Central memory CD8-positive, alpha-beta T cell (primary cell): ENCODE measurements around the gene LRPAP1.
"Not testable (repeated sequence)": the region's sequence is repeated elsewhere in the genome, so short reads cannot be mapped to it uniquely, and the experiment has no call there.

ENCODE experiments used
- ATAC-seq: fragments of 150-1000 bp; cut with Tn5 transposase; replicated peaks from 2 replicates; pipeline ENCODE4 v1.10.0; 2022; ENCODE audit warnings: mild to moderate bottlenecking, moderate FRiP score, moderate number of reproducible peaks; ENCODE audit not compliant: poor library complexity, severe bottlenecking; ENCODE audit errors: extremely low read depth
- DNase-seq, 2 donors: peaks; one replicate each; pipeline ENCODE4 v3.0.0; 2021; ENCODE audit warnings: low spot score in 2 of 2
- H3K27ac Mint-ChIP-seq: one replicate; pipeline ENCODE4 v1.8.0; 2022; ENCODE audit warnings: low read depth, mild to moderate bottlenecking, moderate library complexity, mixed read lengths
- H3K27me3 Mint-ChIP-seq: one replicate; pipeline ENCODE4 v1.8.0; 2022; ENCODE audit warnings: mixed read lengths
- H3K36me3 Mint-ChIP-seq: one replicate; pipeline ENCODE4 v1.8.0; 2022; ENCODE audit warnings: mild to moderate bottlenecking, moderate library complexity, mixed read lengths; ENCODE audit not compliant: insufficient read depth
- H3K4me1 Mint-ChIP-seq: one replicate; pipeline ENCODE4 v1.8.0; 2022; ENCODE audit warnings: mixed read lengths
- H3K4me3 Mint-ChIP-seq: one replicate; pipeline ENCODE4 v1.8.0; 2022; ENCODE audit warnings: mild to moderate bottlenecking, moderate library complexity, mixed read lengths
- H3K9me3 Mint-ChIP-seq: one replicate; pipeline ENCODE4 v1.8.0; 2022; ENCODE audit warnings: mixed read lengths

LRPAP1 gene

DNA sequence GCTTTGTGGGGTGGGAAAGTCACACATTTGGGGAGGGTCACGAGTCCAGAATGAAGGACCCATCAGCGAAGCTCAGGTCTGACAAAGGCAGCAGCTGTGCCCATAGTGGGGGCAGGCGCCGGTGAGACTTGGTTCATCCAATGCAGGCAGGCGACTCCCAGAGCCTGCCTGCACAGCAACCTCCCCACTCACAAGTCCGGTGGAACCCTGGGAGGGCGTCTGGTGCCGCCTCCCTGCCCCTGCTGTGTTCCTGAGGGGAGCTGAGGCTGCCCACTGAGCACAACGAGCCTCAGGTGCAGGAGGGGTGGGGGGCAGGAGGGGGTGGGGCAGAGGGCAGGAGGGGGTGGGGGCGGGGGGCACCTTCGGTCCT is 13.7 kb downstream of the LRPAP1 start:
- H3K27ac Mint-ChIP-seq, result no peak overlapping the region
- no peaks in the 10 kb centered on the region for H3K4me1 Mint-ChIP-seq
- no peaks in the 10 kb centered on the region for H3K9me3 Mint-ChIP-seq
- DNase-seq (no peak), ATAC-seq (no peak)
- H3K36me3 Mint-ChIP-seq, result peaks cover 51% of the 10 kb centered on the region
- H3K4me3 Mint-ChIP-seq, result no peak overlapping the region
- H3K27me3 Mint-ChIP-seq, result no peaks in the 10 kb centered on the region

- Mint-ChIP-seq H3K27ac (peak overlapping the region; percentile 70), H3K4me1 (no peaks in the 10 kb centered on the region), H3K36me3 (peaks cover 46% of the 10 kb centered on the region), H3K27me3 (no peaks in the 10 kb centered on the region), H3K9me3 (no peaks in the 10 kb centered on the region), H3K4me3 (no peak overlapping the region)
- ATAC-seq (no peak), DNase-seq (no peak)
These were observed 14.3 kb downstream of the LRPAP1 start for GRCh38 chr4:3517731-3518510.

DNA sequence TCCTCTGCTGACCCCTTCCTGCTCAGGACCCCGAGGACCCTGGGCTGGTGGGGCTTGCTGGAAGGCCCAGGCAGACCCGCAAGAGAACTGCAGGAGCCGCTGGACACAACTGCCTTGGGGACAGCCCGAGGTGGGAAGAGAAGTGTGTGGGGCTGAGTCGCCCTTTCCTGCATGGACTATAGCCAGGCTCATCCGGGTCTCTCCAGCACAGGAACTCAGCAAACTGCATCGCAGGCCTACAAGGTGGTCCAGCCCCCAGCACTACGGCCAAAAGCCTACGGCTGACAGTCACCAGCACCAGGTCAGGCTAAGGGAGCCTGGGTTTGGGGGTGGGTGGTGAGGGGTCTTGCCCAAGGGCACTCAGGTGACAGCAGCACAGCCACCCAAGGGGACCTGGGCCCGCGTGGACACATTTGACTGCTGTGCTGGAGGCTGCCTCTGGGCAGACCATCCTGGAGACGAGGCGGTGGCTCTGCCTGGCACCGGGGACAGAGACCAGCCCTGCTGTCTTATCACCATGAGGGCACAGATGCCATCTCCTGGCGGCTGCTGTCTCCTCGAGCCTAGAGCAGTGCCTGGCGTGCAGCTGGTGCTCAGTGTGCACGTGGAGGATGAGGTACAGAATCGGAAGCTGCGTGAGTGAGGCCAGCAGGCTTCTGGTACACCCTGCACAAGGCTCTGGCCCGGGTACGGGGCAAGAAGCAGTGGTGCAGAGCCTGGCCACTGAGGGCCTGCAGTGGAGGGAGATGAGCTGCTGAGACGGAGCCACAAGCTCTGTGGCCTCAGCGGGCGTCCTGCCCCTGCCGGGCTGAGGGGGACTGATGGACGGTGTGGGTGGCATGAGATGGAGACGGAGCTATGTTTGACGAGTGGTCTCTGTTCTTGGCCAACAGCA is 15.1 kb downstream of the LRPAP1 start:
- H3K27me3 Mint-ChIP-seq, result no peaks in the 10 kb centered on the region
- H3K9me3 Mint-ChIP-seq, result no peaks in the 10 kb centered on the region
- no peaks in the 10 kb centered on the region for H3K4me1 Mint-ChIP-seq
- H3K27ac Mint-ChIP-seq, result peak overlapping the region; percentile 70
- peaks cover 53% of the 10 kb centered on the region for H3K36me3 Mint-ChIP-seq
- no peak for DNase-seq
- H3K4me3 Mint-ChIP-seq, result no peak overlapping the region
- no peak for ATAC-seq

DNA sequence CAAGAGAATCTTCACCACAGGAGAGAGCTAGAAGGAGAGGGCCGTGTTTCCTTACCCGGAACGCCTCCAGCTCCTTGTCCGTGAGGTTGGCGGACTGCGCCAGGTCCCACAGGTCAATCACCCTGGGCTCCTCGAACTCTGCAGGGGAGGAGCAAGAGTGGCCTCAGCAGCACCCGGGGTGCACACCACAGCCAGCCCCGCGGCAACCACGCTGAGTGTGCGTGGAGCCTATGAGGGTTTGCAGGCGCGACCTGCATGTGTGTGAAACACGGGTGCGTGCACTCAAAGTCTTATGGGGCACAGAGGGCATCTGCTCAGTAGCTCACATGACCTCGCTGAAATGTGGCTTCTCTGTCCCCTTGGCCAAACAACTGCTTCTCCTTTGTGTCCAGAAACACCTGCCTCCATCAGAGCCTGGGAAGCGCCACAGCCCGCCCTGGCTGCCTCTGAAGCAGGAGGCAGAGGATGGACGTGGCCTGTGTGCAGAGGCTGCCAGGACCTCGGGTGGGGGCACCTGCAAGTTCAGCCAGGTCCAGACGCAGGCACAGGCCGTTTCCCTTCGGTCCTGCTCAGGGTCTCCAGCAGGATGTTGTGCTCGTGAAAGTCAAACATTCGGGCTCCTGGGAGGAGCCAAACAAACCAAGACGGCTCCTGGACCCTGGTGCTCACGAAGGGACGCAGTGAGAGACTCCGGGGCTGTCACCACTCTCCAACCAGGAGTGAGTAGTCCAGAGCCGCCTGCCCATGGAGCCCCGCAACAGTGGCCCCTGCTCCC is 16.0 kb downstream of the LRPAP1 start:
- peaks cover 50% of the 10 kb centered on the region for H3K36me3 Mint-ChIP-seq

GRCh38 chr4:3515646-3516045 is 16.6 kb downstream of the LRPAP1 start:
- H3K36me3 Mint-ChIP-seq, result peaks cover 56% of the 10 kb centered on the region
- H3K4me3 Mint-ChIP-seq, result no peak overlapping the region
- H3K27ac Mint-ChIP-seq, result no peak overlapping the region
- no peak for ATAC-seq
- no peaks in the 10 kb centered on the region for H3K27me3 Mint-ChIP-seq
- DNase-seq, result no peak
- no peaks in the 10 kb centered on the region for H3K9me3 Mint-ChIP-seq
- H3K4me1 Mint-ChIP-seq, result no peaks in the 10 kb centered on the region

More for the DNA sequence above, 16.0 kb downstream of the LRPAP1 start:
- H3K27ac Mint-ChIP-seq, result no peak overlapping the region
- ATAC-seq, result no peak
- H3K9me3 Mint-ChIP-seq, result no peaks in the 10 kb centered on the region
- no peaks in the 10 kb centered on the region for H3K27me3 Mint-ChIP-seq
- no peaks in the 10 kb centered on the region for H3K4me1 Mint-ChIP-seq
- DNase-seq, result no peak
- no peak overlapping the region for H3K4me3 Mint-ChIP-seq

GRCh38 chr4:3514806-3515501 is 17.3 kb downstream of the LRPAP1 start:
- H3K9me3 Mint-ChIP-seq, result no peaks in the 10 kb centered on the region
- no peak for ATAC-seq
- H3K4me3 Mint-ChIP-seq, result no peak overlapping the region
- H3K36me3 Mint-ChIP-seq, result peaks cover 54% of the 10 kb centered on the region
- H3K27ac Mint-ChIP-seq, result no peak overlapping the region
- no peaks in the 10 kb centered on the region for H3K4me1 Mint-ChIP-seq
- no peak for DNase-seq
- no peaks in the 10 kb centered on the region for H3K27me3 Mint-ChIP-seq

DNA sequence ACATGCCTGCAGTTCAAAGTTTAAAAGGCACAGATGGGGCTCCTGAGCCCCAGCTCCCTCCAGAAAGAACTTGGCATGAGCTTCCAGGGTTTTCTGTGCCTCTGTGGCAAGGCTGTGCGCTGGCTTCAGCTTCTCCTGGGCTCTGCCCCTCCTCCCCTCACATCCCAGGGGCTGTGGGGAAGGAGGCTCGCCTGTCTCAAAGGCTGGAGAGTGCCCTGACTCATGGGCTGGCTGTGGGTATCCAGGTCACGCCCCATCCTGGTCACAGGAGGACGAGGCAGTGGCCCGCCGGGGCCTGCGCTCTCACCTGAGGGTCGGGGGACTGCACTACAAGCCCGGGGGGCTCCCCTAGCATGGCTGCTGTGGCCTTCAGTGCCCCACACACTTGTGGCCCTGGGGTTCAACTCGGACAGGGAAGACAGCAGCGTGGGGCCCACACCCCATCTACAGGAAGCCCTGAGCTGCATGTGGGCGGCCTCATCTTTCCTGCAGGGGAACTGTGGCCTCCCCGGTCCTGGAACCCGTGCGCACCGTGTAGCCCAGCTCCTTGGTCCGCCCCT is 17.9 kb downstream of the LRPAP1 start:
- DNase-seq (no peak), ATAC-seq (no peak)
- peak overlapping the region; percentile 49 for H3K27ac Mint-ChIP-seq
- H3K27me3 Mint-ChIP-seq, result no peaks in the 10 kb centered on the region
- no peaks in the 10 kb centered on the region for H3K9me3 Mint-ChIP-seq
- H3K36me3 Mint-ChIP-seq, result peaks cover 49% of the 10 kb centered on the region
- no peaks in the 10 kb centered on the region for H3K4me1 Mint-ChIP-seq
- H3K4me3 Mint-ChIP-seq, result no peak overlapping the region

DNA sequence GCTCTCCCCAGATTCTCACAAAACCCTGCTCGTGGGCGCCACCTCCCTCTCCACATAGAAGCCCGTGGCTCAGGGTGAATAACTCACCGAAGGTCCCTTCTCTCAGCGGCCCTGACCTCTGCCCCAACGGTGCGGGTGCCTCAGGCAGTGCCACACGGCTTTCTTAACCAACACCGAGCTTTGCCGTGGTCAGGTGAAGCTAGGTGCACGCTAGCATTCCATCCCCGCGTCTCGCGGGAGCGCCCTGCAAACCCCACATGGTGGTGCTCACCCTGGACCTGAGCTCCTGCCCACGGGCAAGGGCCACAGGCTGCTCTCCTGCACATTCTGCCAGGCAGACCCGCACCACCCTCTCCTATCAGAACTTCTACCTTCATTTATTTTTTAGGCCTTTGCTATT is 18.4 kb downstream of the LRPAP1 start:
- peak overlapping the region; percentile 49 for H3K27ac Mint-ChIP-seq
- H3K9me3 Mint-ChIP-seq, result no peaks in the 10 kb centered on the region
- DNase-seq, result no peak
- no peak overlapping the region for H3K4me3 Mint-ChIP-seq
- peaks cover under 1% of the 10 kb centered on the region for H3K4me1 Mint-ChIP-seq
- no peak for ATAC-seq
- no peaks in the 10 kb centered on the region for H3K27me3 Mint-ChIP-seq
- peaks cover 46% of the 10 kb centered on the region for H3K36me3 Mint-ChIP-seq

- Mint-ChIP-seq H3K36me3 (peaks cover 44% of the 10 kb centered on the region), H3K4me1 (peaks cover 7% of the 10 kb centered on the region), H3K9me3 (no peaks in the 10 kb centered on the region), H3K27me3 (no peaks in the 10 kb centered on the region), H3K27ac (no peak overlapping the region), H3K4me3 (no peak overlapping the region)
- DNase-seq (no peak), ATAC-seq (no peak)
These were observed 19.5 kb downstream of the LRPAP1 start for GRCh38 chr4:3512719-3513118.

GRCh38 chr4:3512279-3512678 is 19.9 kb downstream of the LRPAP1 start:
- no peak overlapping the region for H3K27ac Mint-ChIP-seq
- H3K9me3 Mint-ChIP-seq, result no peaks in the 10 kb centered on the region
- peaks cover 7% of the 10 kb centered on the region for H3K4me1 Mint-ChIP-seq
- H3K36me3 Mint-ChIP-seq, result peaks cover 43% of the 10 kb centered on the region
- H3K4me3 Mint-ChIP-seq, result no peak overlapping the region
- DNase-seq (no peak), ATAC-seq (no peak)
- H3K27me3 Mint-ChIP-seq, result no peaks in the 10 kb centered on the region

DNA sequence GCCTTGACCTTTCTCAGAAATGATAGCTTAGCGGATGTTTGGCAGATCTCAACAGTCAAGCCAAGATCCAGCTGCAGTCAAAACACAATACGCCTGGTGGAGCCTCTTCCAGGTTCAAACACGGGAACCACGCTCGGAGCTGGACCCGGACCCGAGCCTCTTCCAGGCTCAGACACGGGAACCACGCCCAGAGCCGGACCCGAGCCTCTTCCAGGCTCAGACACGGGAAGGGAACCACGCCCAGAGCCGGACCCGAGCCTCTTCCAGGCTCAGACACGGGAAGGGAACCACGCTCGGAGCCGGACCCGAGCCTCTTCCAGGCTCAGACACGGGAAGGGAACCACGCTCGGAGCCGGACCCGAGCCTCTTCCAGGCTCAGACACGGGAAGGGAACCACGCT is 20.6 kb downstream of the LRPAP1 start:
- not testable (repeated sequence) for H3K4me1 Mint-ChIP-seq, ATAC-seq, H3K27ac Mint-ChIP-seq, H3K4me3 Mint-ChIP-seq, H3K27me3 Mint-ChIP-seq, H3K9me3 Mint-ChIP-seq, DNase-seq
- peaks cover 47% of the 10 kb centered on the region for H3K36me3 Mint-ChIP-seq

GRCh38 chr4:3511187-3511586 is 21.0 kb downstream of the LRPAP1 start:
- peaks cover 7% of the 10 kb centered on the region for H3K4me1 Mint-ChIP-seq
- no peak overlapping the region for H3K4me3 Mint-ChIP-seq
- no peaks in the 10 kb centered on the region for H3K9me3 Mint-ChIP-seq
- peaks cover 47% of the 10 kb centered on the region for H3K36me3 Mint-ChIP-seq
- H3K27me3 Mint-ChIP-seq, result no peaks in the 10 kb centered on the region
- no peak for ATAC-seq
- DNase-seq, result no peak
- H3K27ac Mint-ChIP-seq, result no peak overlapping the region
